WI38 (cell line): ENCODE results near the gene ADH1B.
"Not testable (repeated sequence)": the region's sequence is repeated elsewhere in the genome, so short reads cannot be mapped to it uniquely, and the experiment has no call there.

Source experiments
- H3K4me3 ChIP-seq: 2 replicates; pipeline ENCODE4 v1.5.1; 2011; ENCODE audit warnings: low read depth, mild to moderate bottlenecking, control low read depth, low read length
- CTCF ChIP-seq: IDR thresholded peaks from 2 replicates; pipeline ENCODE4 v1.5.1; 2012; ENCODE audit warnings: low read depth, mild to moderate bottlenecking, control low read depth, low read length

ADH1B gene

GRCh38 chr4:99357948-99358347 lies 36.7 kb upstream of the ADH1B start:
- no peak for TF ChIP-seq CTCF
- H3K4me3 ChIP-seq, result no peak overlapping the region

GRCh38 chr4:99356992-99357391 lies 35.8 kb upstream of the ADH1B start:
- H3K4me3 ChIP-seq, result no peak overlapping the region
- no peak for TF ChIP-seq CTCF

- H3K4me3 ChIP-seq, result not testable (repeated sequence)
These were observed 34.9 kb upstream of the ADH1B start for GRCh38 chr4:99356149-99356548.

- TF ChIP-seq CTCF, result no peak
- H3K4me3 ChIP-seq, result no peak within 1 kb of the TSS
These were observed 31.7 kb upstream of the ADH1B start, which contains the start of gene ADH1C for GRCh38 chr4:99352602-99353537. ADH1C (minus strand) TSS chr4:99352746; CDS start chr4:99352675, 71 bp downstream.

- no peak for TF ChIP-seq CTCF
These were observed 30.3 kb upstream of the ADH1B start for GRCh38 chr4:99351487-99351886.

GRCh38 chr4:99349338-99349737 lies 28.1 kb upstream of the ADH1B start:
- TF ChIP-seq CTCF, result no peak
- no peak overlapping the region for H3K4me3 ChIP-seq

More at GRCh38 chr4:99351487-99351886, 30.3 kb upstream of the ADH1B start:
- no peak overlapping the region for H3K4me3 ChIP-seq

- not testable (repeated sequence) for H3K4me3 ChIP-seq
These were observed 21.4 kb upstream of the ADH1B start for GRCh38 chr4:99342624-99343023.

- no peak for TF ChIP-seq CTCF
- no peak overlapping the region for H3K4me3 ChIP-seq
These were observed 20.2 kb upstream of the ADH1B start for GRCh38 chr4:99341426-99341825.
